ENCODE data around the gene C15orf39.
"Not testable (repeated sequence)": the region's sequence is repeated elsewhere in the genome, so short reads cannot be mapped to it uniquely, and the experiment has no call there.

C15orf39 gene

DNA sequence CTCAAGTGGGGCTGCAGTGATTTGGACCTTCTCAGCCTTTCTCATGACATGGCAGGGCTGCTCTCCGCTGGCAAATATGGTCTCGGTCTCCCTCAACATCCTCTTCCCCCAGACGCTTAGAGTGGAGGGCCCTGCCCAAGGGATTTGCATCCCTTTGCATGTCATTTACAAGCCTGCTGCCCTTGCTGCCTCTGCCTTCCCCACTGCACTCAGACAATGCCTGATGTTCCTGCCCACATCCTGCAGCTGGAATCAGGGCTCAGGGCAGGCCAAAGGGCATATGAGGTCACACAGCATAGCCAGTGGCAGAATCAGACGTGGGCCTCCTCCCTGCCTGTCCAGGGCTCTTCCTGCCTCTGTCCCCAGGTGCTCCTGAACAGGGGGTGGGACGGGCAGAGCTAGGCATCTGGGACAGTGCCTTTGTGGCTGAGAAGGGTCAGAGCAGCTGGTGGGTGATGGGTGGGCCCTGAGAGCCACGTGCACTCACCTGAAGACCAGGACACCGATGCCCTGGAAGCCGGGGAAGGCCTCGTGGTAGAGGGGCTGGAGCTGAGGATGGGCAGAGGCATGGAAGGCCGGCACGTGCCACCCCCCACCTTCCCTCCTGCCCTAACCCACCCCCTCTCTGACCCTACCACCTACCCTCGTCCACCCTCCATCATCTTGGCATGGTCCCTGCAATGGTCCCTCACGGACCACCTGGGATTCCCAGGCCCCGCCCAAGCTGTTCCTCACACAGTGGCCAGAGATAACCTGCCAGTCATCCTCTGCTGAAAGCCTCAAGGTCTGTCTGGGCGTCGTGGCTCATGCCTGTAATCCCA, 29.1 kb downstream of the C15orf39 start:
- DNase-seq (ENCODE audit: low read depth in 2 of 2) = no peak

- no peak for DNase-seq (ENCODE audit: low read depth in 2 of 2)
Measured at GRCh38 chr15:75231836-75232235, 30.2 kb downstream of the C15orf39 start.

DNA sequence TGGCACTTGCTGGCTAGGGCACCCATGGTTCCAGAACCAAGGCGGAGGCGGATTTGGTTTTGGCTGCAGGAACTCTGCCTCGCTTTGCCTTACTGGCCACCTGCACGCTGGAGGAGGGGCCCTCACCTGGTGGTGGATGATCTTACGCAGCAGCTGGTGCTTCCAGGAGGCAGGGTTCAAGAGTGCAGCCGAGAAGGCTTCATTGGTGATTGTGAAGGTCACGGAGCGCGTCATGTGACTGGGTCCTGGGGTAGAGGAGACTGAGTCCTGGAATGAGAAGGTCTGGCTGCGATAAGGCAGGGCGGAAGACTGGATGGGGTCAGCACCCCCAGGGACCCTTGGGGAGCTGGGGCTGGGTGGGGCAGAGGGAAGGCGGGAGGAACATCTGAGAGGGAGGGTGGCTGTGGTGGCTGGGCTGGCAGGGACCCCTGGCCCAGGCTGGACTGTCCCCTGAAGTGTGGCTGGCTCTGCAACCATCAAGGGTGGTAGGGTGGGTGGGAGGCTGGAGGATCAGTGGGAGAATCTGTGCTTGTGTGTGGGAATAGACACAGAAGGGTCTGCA, 30.7 kb downstream of the C15orf39 start:
- DNase-seq (ENCODE audit: low read depth in 2 of 2) = no peak

DNA sequence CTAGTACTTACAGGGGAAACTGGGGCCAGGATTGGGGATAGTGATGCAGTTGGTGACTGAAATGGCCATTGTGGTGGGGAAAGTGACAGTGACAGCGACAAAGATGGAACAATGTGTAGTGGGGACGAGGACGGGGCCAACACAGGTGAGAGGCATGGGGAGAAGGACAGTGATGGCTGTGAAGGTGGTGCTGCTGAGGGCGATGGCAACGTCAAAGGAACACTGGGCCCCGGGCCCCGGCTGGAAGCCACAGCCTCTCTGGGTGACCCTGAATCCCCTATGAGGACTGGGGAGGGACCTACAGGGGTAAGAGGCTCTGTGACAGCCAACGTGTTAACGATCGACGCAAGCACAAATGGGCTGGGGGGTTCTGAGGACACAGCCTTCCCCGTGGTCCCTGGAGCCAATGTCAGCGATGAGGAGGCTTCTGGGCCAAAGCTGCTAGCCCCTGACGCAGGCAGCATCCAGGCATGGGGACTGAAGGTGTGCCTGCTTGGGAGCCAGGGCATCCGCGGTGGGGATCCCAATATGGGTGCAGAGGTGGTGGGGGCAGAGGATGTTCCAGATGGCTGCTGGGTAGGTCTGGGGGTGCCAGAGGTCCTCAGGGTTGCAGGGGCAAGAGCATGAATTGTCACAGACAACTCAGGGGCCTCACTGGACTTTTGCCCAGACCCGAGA, 31.3 kb downstream of the C15orf39 start:
- DNase-seq (ENCODE audit: low read depth in 2 of 2) = no peak

GRCh38 chr15:75233504-75234190, 32.0 kb downstream of the C15orf39 start:
- DNase-seq (ENCODE audit: low read depth in 2 of 2) = no peak

DNA sequence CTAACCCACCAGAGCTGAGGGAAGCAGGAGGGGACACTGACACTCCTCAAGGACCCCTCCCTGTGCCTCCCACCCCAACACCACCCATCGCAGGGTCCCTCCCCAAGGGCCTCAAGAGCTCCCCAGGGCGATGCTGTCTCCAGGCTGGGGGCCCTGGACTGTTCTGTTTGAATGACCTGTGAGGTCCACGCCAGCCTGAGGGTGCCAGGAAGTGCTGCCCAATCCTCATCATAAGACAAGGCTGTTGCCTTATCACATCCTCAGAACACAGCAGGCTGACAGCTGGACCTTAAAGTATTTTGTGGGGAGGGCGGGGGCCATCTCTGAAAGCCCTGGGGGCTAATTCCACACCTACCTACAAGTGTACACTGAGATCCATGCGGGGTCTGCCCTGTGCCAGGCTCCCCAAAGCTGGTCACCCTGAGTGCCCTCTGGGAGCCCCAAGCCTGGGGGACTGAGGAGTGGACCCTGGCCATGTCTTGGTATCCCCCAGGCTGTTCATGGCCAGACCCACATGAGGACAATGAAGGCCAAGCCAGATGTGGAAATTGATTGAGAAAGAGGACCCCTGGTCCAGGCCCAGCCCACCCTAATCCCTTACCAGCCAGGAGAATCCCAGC, 32.6 kb downstream of the C15orf39 start:
- DNase-seq (ENCODE audit: low read depth in 2 of 2) = no peak

- no peak for DNase-seq (ENCODE audit: low read depth in 2 of 2)
Measured at GRCh38 chr15:75235051-75235673, 33.5 kb downstream of the C15orf39 start.

DNA sequence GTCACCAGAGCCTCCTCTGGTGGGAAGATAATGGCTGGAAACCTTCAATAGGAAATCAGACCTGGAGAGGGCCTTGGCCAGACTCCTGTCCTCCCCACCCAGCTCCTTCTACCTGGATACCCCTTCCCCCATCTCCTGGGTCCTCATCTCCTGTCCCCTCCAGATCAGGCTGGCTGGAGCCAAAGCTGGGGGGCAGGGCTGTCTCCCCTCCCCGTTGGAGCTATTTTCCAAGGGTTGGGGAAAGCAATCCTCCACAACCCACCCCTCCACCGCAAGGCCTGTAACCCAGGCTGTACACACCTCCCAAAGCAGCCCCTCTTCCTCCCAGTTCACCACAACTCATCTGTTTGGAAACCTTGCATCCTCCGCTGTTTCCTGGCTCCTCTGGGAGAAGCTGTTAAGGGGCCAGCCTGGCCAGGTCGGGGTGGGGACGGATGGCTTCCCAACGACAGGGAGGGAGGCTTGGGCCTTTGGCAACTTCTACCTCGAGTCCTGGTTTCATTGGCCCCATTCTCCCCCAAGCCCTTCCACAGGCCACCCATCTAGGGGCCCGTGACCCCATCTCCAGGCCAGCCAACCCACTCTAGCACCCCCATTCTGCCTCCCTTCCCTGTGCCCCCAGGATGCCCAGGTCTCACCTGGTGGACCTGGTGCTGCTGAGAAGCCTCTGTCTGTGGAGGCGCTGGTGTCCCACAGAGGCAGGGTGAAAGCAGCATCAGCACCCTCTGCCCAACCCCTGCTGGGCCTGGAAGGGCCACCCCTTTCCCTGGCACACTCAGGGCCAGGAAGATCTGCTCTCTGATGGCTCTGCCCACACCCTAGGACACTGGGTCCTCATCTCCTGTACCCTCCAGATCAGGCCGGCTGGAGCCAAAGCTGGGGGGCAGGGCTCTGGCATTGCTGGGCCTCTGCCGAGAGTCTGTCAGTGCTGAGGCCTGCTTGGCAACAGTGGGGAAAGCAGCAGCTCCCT, 34.4 kb downstream of the C15orf39 start:
- no peak for DNase-seq (ENCODE audit: low read depth in 2 of 2)

DNA sequence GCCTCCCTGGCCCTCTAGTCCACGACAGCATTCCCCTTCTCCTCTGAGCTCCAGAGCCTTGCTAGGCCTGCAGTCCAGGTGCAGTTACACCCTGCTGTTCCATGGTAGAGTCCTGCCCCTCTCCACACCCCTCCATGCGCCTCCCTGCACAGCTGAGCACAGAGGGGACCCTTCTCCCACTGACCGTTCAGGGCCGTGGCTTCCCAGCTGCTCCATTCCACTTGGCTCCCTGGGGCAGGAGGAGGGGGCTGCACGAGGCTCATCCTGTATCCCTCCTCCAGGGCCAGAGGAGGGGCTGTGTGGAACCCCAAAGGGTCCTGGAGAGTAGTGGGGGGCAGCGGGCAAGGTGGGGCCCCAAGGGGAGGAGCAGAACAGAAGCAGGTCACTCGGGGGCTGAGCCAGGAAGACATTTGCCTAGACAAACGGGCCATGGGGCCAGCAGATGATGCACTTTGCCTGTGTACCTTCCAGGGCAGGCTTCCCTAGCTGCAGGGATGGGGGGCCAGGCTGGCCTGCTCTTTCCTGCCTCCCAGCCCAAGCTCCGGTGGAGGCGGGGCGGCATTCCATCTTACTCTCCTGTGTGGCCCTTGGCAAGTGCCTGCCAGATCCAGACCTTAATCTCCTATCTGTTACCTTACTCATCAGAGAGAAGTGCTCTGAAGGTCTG, 35.8 kb downstream of the C15orf39 start:
- no peak for DNase-seq (ENCODE audit: low read depth in 2 of 2)

- DNase-seq (ENCODE audit: low read depth in 2 of 2) = no peak
Measured at GRCh38 chr15:75238150-75238549, 36.5 kb downstream of the C15orf39 start.

GRCh38 chr15:75245741-75246140, 44.1 kb downstream of the C15orf39 start:
- not testable (repeated sequence) for DNase-seq (ENCODE audit: low read depth in 2 of 2)

DNA sequence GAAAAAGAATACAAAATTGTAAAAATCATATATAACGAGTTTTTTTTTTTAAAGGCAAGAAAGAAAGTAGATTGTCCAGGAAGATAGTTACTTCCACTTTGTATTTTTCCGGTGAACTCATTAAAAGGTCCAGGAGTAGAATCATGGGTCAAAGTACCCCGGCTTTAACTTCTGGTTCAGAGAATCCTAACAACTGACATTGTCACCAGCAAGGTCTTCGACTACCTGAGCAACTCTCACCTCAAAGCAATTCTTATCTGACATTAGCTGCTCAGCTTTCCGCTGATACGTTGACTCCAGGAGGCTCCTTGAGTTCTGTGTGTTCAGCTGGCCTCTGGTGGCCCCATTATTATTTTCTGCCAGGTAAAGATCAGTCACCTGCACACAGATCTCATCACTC, 47.3 kb downstream of the C15orf39 start:
- not testable (repeated sequence) for DNase-seq (ENCODE audit: low read depth in 2 of 2)

DNA sequence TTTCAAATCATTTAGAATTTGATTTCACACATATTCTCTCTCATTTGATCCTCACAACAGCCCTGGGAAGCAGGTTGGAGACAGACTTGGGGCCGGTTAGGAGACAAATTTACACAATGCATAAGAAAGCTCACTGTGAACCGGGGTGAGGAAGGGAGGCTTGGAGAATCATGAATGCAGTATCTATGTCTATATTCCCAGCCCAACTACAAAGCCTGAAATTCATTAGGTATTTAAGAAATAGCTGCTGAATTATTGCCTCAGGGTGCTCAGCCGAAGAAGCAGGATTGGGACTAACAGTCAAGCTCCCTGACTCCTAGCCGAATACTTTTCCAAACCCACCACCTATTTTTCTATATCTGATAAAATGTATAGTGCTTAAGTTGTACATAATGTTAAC, 48.0 kb downstream of the C15orf39 start:
- no peak for DNase-seq (ENCODE audit: low read depth in 2 of 2)

DNA sequence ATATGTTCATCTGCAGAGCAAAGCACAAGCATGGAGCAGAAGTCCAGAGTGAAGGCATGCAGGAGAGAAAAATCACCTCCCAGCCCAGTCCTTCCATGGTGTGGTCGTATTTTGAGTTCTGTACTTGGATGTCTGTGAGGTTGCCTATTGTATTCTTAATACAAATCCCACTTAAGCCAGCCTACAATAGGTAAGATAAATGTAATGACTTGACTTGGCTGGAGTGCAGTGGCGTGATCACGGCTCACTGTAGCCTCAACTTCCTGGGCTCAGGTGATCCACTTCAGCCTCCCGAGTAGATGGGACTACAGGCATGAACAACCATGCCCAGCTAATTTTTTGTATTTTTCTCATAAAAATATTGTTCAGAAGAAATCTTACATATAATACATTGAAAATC, 49.7 kb downstream of the C15orf39 start:
- DNase-seq (ENCODE audit: low read depth in 2 of 2) = not testable (repeated sequence)

DNA sequence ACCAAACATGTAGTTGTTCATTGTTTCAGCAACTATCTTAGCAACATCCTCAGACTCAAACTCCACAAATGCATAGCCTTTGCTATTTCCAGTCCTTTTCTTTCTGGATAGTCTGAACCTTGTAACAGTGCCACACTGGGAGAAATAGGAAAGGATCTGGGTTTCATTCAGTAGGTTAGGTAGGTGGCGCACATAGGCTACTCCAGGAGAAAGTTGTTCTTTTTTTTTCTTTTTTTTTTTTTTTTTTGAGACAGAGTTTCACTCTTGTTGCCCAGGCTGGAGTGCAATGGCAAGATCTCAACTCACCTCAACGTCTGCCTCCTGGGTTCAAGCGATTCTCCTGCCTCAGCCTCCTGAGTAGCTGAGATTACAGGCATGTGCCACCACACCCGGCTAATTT, 50.6 kb downstream of the C15orf39 start:
- not testable (repeated sequence) for DNase-seq (ENCODE audit: low read depth in 2 of 2)

DNA sequence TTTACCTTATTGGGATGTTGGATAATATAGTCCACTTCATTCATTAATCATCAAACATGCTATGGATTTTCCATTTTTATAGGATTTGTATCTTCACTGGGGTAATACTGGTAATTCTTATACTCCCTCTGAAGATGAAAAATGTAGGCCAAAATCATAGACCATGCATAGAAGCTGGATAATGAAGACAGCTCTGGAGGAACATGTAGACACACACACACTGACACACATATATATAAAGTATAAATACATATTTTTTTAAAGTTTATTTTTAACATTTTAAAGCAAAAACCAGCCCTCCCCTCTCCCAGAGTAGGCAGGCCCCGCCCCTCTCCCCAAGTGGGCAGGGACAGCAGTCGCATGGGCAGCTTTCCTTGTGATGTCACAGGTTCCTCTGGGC, 56.4 kb downstream of the C15orf39 start, which contains the start of gene GOLGA6C:
Gene GOLGA6C, plus strand, starts transcription at position 301 of the 400 bp plus-strand sequence. CDS start 265 bp downstream, outside the sequence.
- DNase-seq (ENCODE audit: low read depth in 2 of 2) = not testable (repeated sequence)

GRCh38 chr15:75258620-75259343, 57.1 kb downstream of the C15orf39 start:
- not testable (repeated sequence) for DNase-seq (ENCODE audit: low read depth in 2 of 2)

GRCh38 chr15:75259873-75260272, 58.2 kb downstream of the C15orf39 start:
- not testable (repeated sequence) for DNase-seq (ENCODE audit: low read depth in 2 of 2)

Measured in stimulated activated CD4-positive, alpha-beta T cell treated with anti-CD3 and anti-CD28 coated beads, Interleukin-1b, Interleukin-23, amount 100 ng/mL, for 1 hour (primary cell).